Nephron (organoid): ENCODE results near the gene TFPT.
"Not testable (repeated sequence)": the region's sequence is repeated elsewhere in the genome, so short reads cannot be mapped to it uniquely, and the experiment has no call there.

Experiments used
- H3K27ac Mint-ChIP-seq, 3 experiments: 2 replicates each; pipeline ENCODE4 v1.8.0; 2020; ENCODE audit warnings: mixed read lengths in 3 of 3, mild to moderate bottlenecking in 2 of 3, moderate library complexity in 1 of 3
- H3K27me3 Mint-ChIP-seq: 2 replicates; pipeline ENCODE4 v1.8.0; 2021; ENCODE audit warnings: low read depth, mild to moderate bottlenecking, moderate library complexity, mixed read lengths
- H3K36me3 Mint-ChIP-seq: 2 replicates; pipeline ENCODE4 v1.8.0; 2020; ENCODE audit warnings: low read depth, mixed read lengths
- H3K4me1 Mint-ChIP-seq: 2 replicates; pipeline ENCODE4 v1.8.0; 2020; ENCODE audit warnings: mixed read lengths
- H3K4me3 Mint-ChIP-seq, 3 experiments: 2 replicates each; pipeline ENCODE4 v1.8.0; 2020; ENCODE audit warnings: mild to moderate bottlenecking in 3 of 3, mixed read lengths in 3 of 3, moderate library complexity in 2 of 3
- H3K9me3 Mint-ChIP-seq: 2 replicates; pipeline ENCODE4 v1.8.0; 2020; ENCODE audit warnings: mixed read lengths
- TF ChIP-seq, protein P1 (sequence below), 3 experiments: fragments of 200-600 bp; sonication (generic); IDR thresholded peaks; one replicate each; pipeline ENCODE4 v1.5.0; 2021; ENCODE audit warnings: antibody characterized with exemption in 3 of 3; ENCODE audit not compliant: unreplicated experiment in 3 of 3

Gene TFPT

DNA sequence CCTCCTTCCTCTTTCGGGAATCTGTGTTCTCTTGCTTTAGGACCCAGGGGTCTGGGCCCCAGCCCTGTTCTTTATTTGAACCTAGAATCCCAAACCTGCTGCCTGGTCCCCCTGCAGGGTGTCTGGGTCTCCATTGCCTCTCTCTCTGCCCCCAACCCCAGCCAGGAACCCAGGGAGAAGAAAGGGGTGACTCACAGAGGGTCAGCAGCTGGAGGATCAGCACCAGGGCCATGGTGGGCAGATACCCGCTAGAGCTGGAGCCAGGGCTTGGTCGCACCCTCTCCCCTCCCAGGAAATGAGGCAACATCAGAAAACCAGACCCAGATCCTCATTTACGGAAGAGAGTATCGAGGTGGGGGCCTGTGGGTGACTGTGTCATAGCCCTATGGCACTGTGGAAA, 14.9 kb downstream of the TFPT start, which contains the start of gene OSCAR:
Gene OSCAR (minus strand): TSS at position 243 of the 400 bp plus-strand sequence. CDS start 11 bp downstream, at position 232.
- Mint-ChIP-seq H3K27ac (peak within 1 kb of the TSS in 1 of 3 experiments; percentile 66), H3K36me3 (peaks cover 3% of the 10 kb centered on the region), H3K4me1 (peaks cover 5% of the 10 kb centered on the region), H3K27me3 (peaks cover 35% of the 10 kb centered on the region), H3K4me3 (peak within 1 kb of the TSS; percentile 66 to 99 (median 98)), H3K9me3 (no peaks in the 10 kb centered on the region)
- TF ChIP-seq, protein P1, sequence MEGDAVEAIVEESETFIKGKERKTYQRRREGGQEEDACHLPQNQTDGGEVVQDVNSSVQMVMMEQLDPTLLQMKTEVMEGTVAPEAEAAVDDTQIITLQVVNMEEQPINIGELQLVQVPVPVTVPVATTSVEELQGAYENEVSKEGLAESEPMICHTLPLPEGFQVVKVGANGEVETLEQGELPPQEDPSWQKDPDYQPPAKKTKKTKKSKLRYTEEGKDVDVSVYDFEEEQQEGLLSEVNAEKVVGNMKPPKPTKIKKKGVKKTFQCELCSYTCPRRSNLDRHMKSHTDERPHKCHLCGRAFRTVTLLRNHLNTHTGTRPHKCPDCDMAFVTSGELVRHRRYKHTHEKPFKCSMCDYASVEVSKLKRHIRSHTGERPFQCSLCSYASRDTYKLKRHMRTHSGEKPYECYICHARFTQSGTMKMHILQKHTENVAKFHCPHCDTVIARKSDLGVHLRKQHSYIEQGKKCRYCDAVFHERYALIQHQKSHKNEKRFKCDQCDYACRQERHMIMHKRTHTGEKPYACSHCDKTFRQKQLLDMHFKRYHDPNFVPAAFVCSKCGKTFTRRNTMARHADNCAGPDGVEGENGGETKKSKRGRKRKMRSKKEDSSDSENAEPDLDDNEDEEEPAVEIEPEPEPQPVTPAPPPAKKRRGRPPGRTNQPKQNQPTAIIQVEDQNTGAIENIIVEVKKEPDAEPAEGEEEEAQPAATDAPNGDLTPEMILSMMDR (IDR thresholded peaks at IDR 0.05; ENCODE audit: unreplicated experiment in 3 of 3), result no peak

DNA sequence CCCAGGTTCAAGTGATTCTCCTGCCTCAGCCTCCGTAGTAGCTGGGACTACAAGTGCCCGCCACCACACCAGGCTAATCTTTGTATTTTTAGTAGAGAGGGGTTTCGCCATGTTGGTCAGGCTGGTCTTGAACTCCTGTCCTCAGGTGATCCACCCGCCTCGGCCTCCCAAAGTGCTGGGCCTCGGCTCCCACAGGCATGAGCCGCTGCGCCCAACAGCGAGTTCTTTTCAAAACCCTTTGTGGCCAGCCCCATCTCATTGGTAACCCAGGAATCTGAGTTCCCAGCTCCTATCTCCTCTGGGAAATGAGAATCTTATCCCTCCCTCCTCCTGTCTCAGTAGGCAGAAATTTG, 15.6 kb downstream of the TFPT start:
- not testable (repeated sequence) for H3K4me1 Mint-ChIP-seq, H3K9me3 Mint-ChIP-seq, H3K36me3 Mint-ChIP-seq, H3K4me3 Mint-ChIP-seq, H3K27ac Mint-ChIP-seq
- peaks cover 42% of the 10 kb centered on the region for H3K27me3 Mint-ChIP-seq

DNA sequence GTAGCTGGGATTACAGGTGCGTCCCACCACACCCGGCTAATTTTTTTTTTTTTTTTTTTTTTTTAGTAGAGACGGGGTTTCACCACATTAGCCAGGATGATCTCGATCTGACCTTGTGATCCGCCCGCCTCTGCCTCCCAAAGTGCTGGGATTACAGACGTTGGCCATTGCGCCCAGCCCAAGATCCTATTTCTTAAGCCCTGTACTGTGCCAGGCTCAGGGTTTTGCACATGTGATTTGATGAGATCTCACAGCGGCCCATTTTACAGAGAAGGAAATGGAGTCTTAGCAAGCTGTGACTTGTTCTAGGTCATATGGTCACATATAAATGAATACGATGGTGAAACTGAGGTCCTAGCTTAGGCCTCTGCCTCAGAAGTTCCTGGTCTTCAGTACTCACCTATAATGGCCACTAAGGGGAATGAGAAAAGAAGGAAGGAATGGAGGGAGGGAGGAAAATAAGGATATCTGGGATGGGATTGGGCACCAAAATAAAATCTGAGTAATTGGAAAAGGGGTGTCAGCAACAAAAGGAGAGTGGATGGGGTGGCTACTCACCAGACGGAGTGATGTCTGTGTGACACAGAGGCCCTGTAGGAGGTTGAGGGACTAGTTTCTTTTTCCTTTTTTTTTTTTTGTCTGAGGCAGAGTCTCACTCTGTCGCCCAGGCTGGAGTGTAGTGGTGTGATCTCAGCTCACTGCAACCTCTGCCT, 16.1 kb downstream of the TFPT start:
- H3K36me3 Mint-ChIP-seq, result no peaks in the 10 kb centered on the region
- peaks cover 47% of the 10 kb centered on the region for H3K27me3 Mint-ChIP-seq
- TF ChIP-seq, protein P1 (IDR thresholded peaks at IDR 0.05; ENCODE audit: unreplicated experiment in 3 of 3), result no peak
- H3K4me1 Mint-ChIP-seq, result peaks cover 5% of the 10 kb centered on the region
- H3K9me3 Mint-ChIP-seq, result peaks cover under 1% of the 10 kb centered on the region
- peak overlapping the region in 2 of 3 experiments; percentile 44 to 45 for H3K4me3 Mint-ChIP-seq
- no peak overlapping the region for H3K27ac Mint-ChIP-seq

DNA sequence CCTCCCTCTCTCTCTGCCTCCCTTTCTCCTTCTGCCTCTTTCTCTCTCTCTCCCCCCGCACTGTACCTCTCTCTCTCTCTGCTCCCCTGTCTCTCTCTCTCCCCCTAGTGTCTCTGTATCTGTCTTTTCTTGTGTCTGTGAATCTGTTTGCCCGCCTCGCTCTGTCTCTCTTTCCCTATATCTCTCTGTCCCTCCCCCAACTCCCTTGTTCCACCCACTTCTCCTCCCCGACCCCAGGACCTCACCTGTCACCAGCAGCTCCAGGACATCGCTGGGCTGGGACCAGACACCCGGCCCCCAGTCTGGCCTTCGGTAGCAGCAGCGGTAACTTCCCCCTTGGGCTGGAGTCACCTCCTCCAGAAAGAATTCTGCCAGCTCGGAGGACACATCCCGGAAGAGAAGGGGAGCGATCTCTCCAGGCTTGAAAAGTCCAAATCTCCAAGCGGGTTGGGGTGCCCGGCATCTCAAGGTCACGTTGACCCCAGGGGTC, 18.8 kb downstream of the TFPT start:
- TF ChIP-seq, protein P1 (IDR thresholded peaks at IDR 0.05; ENCODE audit: unreplicated experiment in 3 of 3), result no peak
- no peaks in the 10 kb centered on the region for H3K36me3 Mint-ChIP-seq
- H3K4me1 Mint-ChIP-seq, result no peaks in the 10 kb centered on the region
- H3K9me3 Mint-ChIP-seq, result peaks cover 6% of the 10 kb centered on the region
- peak overlapping the region; percentile 50 to 68 (median 59) for H3K4me3 Mint-ChIP-seq
- H3K27me3 Mint-ChIP-seq, result peaks cover 61% of the 10 kb centered on the region
- no peak overlapping the region for H3K27ac Mint-ChIP-seq

DNA sequence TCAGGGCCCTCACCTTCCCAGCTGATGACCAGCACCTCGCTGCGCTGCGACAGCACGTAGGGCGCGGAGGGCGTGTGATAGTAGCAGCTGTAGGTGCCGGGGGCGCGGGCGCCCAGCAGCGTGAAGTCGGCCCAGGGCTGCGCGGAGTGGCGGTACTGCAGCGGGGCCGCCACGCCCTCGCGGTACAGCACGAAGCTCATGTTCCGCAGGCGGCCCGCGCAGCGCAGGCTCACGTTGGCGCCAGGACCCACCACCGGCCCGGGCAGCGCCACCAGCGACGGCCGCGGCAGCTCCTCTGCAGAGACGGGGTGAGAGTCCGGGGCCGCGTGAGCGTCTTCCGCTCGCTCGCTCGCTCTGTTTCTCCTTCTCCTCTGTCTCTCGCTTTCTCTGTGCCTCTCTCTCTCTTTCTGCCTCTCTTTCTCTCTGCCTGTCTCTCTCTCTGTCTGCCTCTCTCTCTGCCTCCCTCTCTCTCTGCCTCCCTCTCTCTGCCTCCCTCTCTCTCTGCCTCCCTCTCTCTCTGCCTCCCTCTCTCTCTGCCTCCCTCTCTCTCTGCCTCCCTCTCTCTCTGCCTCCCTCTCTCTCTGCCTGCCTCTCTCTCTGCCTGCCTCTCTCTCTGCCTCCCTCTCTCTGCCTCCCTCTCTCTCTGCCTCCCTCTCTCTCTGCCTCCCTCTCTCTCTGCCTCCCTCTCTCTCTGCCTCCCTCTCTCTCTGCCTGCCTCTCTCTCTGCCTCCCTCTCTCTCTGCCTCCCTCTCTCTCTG, 19.4 kb downstream of the TFPT start:
- not testable (repeated sequence) for H3K4me1 Mint-ChIP-seq, H3K36me3 Mint-ChIP-seq, H3K27ac Mint-ChIP-seq, H3K9me3 Mint-ChIP-seq
- Mint-ChIP-seq H3K27me3 (peaks cover 66% of the 10 kb centered on the region), H3K4me3 (peak overlapping the region; percentile 65 to 69 (median 68))

DNA sequence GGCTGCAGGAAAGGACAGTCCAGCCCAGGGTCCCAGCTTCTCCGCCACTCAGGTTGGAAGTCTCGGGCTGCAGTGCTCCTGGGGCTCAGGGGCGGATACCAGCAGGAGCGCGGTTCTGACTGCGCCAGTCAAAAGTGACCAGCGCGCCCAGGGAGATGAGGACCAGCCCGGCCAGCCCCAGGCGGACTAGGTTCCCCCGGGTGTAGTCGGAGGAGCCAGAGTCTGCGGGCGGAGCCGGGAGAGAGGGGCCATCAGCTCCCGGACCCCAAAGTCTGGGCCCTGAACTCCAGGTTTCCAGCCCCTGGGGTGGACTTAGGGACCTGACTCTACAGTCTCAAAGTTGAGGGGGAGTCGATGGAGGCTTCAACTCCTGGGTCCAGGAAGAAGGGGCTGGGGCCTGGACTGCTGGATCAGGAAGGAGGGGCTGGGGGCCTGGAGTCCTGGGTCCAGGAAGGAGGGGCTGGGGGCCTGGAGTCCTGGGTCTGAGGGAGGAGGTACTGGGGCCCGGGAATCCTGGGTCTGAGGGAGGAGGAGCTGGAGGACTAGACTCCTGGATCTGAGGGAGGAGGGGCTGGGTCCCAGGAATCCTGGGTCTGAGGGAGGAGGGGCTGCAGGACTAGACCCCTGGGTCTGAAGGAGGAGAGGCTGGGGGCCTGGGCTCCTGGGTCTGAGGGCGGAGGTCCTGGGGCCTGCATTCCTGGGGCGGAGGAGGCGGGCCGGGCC, 20.2 kb downstream of the TFPT start:
- no peaks in the 10 kb centered on the region for H3K4me1 Mint-ChIP-seq
- peaks cover 66% of the 10 kb centered on the region for H3K27me3 Mint-ChIP-seq
- no peaks in the 10 kb centered on the region for H3K36me3 Mint-ChIP-seq
- H3K4me3 Mint-ChIP-seq, result no peak overlapping the region
- TF ChIP-seq, protein P1 (IDR thresholded peaks at IDR 0.05; ENCODE audit: unreplicated experiment in 3 of 3), result no peak
- peaks cover 6% of the 10 kb centered on the region for H3K9me3 Mint-ChIP-seq
- no peak overlapping the region for H3K27ac Mint-ChIP-seq
